KMS-11 (cell line): ENCODE measurements around the gene PPCDC.

ENCODE experiments used
- H2AFZ ChIP-seq: fragments of 200-600 bp; sonication (generic); 2 replicates; pipeline ENCODE4 v1.6.1; 2016; ENCODE audit warnings: antibody characterized with exemption, mixed run types, low read depth
- H3K27ac ChIP-seq: fragments of 200-600 bp; sonication (generic); 2 replicates; pipeline ENCODE4 v1.6.1; 2016; ENCODE audit warnings: mild to moderate bottlenecking, mixed run types
- H3K27me3 ChIP-seq: fragments of 200-600 bp; sonication (generic); 2 replicates; pipeline ENCODE4 v1.6.1; 2017; ENCODE audit warnings: mild to moderate bottlenecking, low read depth, mixed run types, moderate library complexity; ENCODE audit not compliant: insufficient read depth
- H3K36me3 ChIP-seq: fragments of 200-600 bp; sonication (generic); 2 replicates; pipeline ENCODE4 v1.6.1; 2017; ENCODE audit warnings: mild to moderate bottlenecking, mixed run types; ENCODE audit not compliant: insufficient read depth
- H3K4me1 ChIP-seq: fragments of 200-600 bp; sonication (generic); 2 replicates; pipeline ENCODE4 v1.6.1; 2016; ENCODE audit warnings: mild to moderate bottlenecking, low read depth, mixed run types; ENCODE audit not compliant: poor library complexity, severe bottlenecking
- H3K4me2 ChIP-seq: fragments of 200-600 bp; sonication (generic); 2 replicates; pipeline ENCODE4 v1.7.0; 2016; ENCODE audit warnings: mild to moderate bottlenecking, mixed run types
- H3K4me3 ChIP-seq: fragments of 200-600 bp; sonication (generic); IDR thresholded peaks from 2 replicates; pipeline ENCODE4 v1.6.1; 2017; ENCODE audit warnings: low read depth, low read length, mixed read lengths; ENCODE audit not compliant: insufficient read depth
- H3K79me2 ChIP-seq: fragments of 200-600 bp; sonication (generic); 2 replicates; pipeline ENCODE4 v1.6.1; 2016; ENCODE audit warnings: low read depth, mixed run types; ENCODE audit not compliant: insufficient read depth
- H3K9ac ChIP-seq: fragments of 200-600 bp; sonication (generic); 2 replicates; pipeline ENCODE4 v1.6.1; 2016; ENCODE audit warnings: mild to moderate bottlenecking, mixed run types
- H4K20me1 ChIP-seq: fragments of 200-600 bp; sonication (generic); 2 replicates; pipeline ENCODE4 v1.6.1; 2016; ENCODE audit warnings: mild to moderate bottlenecking, mixed run types; ENCODE audit not compliant: insufficient read depth
- TF ChIP-seq, protein P1 (sequence below): fragments of 200-600 bp; sonication (generic); conservative IDR thresholded peaks from 2 replicates; pipeline ENCODE4 v1.6.1; 2017; ENCODE audit warnings: low read depth, mild to moderate bottlenecking, antibody characterized with exemption, low read length, moderate library complexity, mixed read lengths

The PPCDC gene

DNA sequence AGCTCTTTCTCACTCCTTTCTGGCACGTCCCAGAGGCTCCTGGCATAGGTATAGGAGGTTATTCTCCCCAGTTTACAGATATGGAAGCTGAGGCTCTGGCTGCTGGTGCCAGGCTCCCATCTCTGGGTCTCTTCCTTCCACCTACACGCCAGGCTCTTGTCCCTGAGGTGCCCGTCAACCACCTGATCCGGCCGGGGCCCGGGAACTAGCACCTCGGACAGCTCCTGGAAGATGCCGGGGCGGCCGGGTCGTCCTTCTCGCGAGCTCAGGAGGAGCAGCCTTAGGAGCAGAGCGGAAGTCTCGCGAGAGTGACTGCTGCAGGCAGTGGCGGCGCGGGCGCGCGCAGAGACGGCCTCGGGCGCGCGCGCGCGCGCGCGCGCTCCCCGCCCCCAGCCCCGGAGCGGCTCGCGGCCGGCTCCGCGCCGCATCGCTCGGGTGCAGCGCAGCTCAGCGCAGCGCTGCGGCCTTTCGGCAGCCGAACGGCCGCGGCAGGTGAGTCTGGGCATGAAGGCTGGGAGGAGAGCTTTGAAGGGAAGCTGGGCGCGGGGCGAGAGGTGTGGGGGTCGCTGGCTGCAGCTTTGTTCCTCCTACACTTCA is 28.1 kb upstream of the PPCDC start, which contains the start of gene SCAMP5:
SCAMP5 (plus strand) TSS at position 382 of the 597 bp plus-strand sequence. CDS start 16,277 bp downstream, outside the sequence.
- TF ChIP-seq, protein P1, sequence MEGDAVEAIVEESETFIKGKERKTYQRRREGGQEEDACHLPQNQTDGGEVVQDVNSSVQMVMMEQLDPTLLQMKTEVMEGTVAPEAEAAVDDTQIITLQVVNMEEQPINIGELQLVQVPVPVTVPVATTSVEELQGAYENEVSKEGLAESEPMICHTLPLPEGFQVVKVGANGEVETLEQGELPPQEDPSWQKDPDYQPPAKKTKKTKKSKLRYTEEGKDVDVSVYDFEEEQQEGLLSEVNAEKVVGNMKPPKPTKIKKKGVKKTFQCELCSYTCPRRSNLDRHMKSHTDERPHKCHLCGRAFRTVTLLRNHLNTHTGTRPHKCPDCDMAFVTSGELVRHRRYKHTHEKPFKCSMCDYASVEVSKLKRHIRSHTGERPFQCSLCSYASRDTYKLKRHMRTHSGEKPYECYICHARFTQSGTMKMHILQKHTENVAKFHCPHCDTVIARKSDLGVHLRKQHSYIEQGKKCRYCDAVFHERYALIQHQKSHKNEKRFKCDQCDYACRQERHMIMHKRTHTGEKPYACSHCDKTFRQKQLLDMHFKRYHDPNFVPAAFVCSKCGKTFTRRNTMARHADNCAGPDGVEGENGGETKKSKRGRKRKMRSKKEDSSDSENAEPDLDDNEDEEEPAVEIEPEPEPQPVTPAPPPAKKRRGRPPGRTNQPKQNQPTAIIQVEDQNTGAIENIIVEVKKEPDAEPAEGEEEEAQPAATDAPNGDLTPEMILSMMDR = no peak
- H3K36me3 ChIP-seq = no peaks in the 10 kb centered on the region
- peak within 1 kb of the TSS; percentile 78 for H3K4me2 ChIP-seq
- peaks cover 23% of the 10 kb centered on the region for H3K4me1 ChIP-seq
- H3K27ac ChIP-seq = no peak within 1 kb of the TSS
- peak within 1 kb of the TSS; percentile 39; the same call in 1 of the 2 replicates for H3K9ac ChIP-seq
- H2AFZ ChIP-seq = peak within 1 kb of the TSS; percentile 59
- H3K4me3 ChIP-seq = no peak within 1 kb of the TSS
- peaks cover 18% of the 10 kb centered on the region for H3K27me3 ChIP-seq
- no peaks in the 10 kb centered on the region for H3K79me2 ChIP-seq
- H4K20me1 ChIP-seq = no peaks in the 10 kb centered on the region

GRCh38 chr15:74995779-74996765 is 27.3 kb upstream of the PPCDC start:
- Histone ChIP-seq H3K9ac (peak overlapping the region; percentile 39; the same call in 1 of the 2 replicates), H3K4me1 (peaks cover 23% of the 10 kb centered on the region), H3K36me3 (no peaks in the 10 kb centered on the region), H3K4me2 (peak overlapping the region; percentile 78), H3K79me2 (no peaks in the 10 kb centered on the region), H4K20me1 (no peaks in the 10 kb centered on the region), H2AFZ (peak overlapping the region; percentile 59; the same call in 1 of the 2 replicates), H3K4me3 (no peak overlapping the region), H3K27ac (no peak overlapping the region), H3K27me3 (peaks cover 15% of the 10 kb centered on the region)
- TF ChIP-seq, protein P1 = no peak

DNA sequence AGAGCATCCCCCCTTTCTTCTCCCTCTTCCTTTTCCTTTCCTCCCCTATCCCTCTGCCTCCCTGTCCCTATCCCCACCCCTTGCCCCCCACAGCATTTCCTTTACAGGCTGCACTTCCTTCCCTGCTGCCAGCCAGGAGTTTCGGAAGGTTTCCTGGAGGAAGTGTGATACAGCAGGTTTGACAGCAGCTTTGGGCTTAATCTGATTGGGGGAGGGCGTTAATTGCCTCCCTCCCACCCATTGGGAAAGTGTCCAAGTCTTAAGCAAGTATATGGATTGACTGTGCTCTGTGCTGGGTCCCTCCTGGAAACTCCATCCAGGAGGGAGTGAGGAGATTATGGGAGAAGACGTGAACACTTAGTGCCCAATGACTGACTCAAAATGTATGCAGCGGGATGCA is 26.2 kb upstream of the PPCDC start:
- Histone ChIP-seq H3K27me3 (peaks cover 10% of the 10 kb centered on the region), H3K4me2 (no peak overlapping the region), H3K27ac (no peak overlapping the region), H3K4me1 (peaks cover 23% of the 10 kb centered on the region), H4K20me1 (no peaks in the 10 kb centered on the region), H3K9ac (no peak overlapping the region), H3K4me3 (no peak overlapping the region), H3K36me3 (no peaks in the 10 kb centered on the region), H2AFZ (no peak overlapping the region), H3K79me2 (no peaks in the 10 kb centered on the region)
- TF ChIP-seq, protein P1 = no peak

DNA sequence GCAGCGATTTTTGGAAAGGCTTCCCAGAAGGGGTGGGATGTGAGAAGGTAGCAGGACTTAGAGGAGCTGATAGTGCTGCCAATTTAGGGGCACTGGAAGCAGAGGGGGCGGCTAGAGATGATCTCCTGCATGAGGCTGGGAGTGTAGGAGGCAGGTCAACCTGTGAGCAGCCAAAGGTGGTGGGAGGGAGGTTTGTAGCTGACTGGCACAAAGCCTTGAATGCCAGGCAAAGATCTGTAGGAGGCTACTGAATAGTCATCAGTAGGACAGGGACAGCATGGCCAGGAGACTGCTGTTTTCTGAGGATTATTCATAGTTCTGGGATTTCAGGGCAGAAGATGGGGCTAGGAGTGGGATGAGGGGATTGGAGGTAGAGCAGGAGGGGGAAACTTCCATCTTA is 25.8 kb upstream of the PPCDC start:
- Histone ChIP-seq H4K20me1 (no peaks in the 10 kb centered on the region), H3K4me2 (no peak overlapping the region), H3K27me3 (peaks cover 7% of the 10 kb centered on the region), H3K36me3 (no peaks in the 10 kb centered on the region), H3K4me1 (peaks cover 23% of the 10 kb centered on the region), H2AFZ (no peak overlapping the region), H3K4me3 (no peak overlapping the region), H3K9ac (no peak overlapping the region), H3K79me2 (no peaks in the 10 kb centered on the region), H3K27ac (no peak overlapping the region)
- TF ChIP-seq, protein P1 = no peak
